ENCODE results near the gene CHPF2.
A peak's percentile ranks its signal among the peaks of the same experiment; 100 is the strongest.

Gene CHPF2

DNA sequence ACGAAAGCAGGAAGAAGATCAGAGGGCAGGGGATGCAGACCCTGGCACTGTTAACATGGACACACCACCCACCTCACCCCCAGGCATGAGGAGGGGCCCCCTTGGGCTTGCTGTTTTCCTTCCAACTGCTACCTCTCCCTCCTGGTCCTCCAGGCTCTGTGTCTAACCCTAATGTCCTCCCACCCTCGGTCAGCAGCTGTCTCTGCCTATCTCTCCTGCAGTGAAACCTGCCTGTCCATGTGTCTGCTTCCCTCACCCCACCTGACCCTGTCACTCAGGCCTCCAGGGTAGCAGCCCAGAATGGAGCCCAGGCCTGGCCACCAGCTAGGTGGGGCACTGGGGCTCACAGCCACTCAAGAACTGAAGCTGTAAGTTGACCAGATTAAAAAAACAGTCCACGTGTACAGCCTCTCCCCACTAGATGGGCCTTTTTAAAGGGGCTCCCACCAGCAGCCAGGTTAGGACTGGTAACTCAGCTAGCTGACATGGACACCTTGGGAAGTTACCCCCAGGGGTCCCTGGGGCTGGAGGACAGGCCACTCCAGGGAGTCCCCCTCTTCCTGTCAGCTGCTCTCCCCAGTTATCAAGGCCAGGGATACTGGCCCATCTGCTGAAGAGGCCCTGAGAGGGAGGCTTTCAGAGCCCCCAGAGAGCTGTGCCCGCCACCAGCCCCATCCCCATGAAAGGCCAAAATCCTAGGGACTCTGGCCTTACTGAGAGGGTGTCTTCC lies 14.7 kb downstream of the CHPF2 start:
- no peak for DNase-seq

- no peak for DNase-seq
Observed at GRCh38 chr7:151247611-151248345, 15.5 kb downstream of the CHPF2 start.

- DNase-seq: peak in 1 of 2 donors; percentile 35
Observed at GRCh38 chr7:151248346-151249033, 16.2 kb downstream of the CHPF2 start, which contains the start of gene SMARCD3. Gene SMARCD3 (minus strand): TSS chr7:151248694. CDS start chr7:151248562, 132 bp downstream.

GRCh38 chr7:151249034-151249731 lies 16.9 kb downstream of the CHPF2 start:
- DNase-seq: peak; percentile 18 to 34

DNA sequence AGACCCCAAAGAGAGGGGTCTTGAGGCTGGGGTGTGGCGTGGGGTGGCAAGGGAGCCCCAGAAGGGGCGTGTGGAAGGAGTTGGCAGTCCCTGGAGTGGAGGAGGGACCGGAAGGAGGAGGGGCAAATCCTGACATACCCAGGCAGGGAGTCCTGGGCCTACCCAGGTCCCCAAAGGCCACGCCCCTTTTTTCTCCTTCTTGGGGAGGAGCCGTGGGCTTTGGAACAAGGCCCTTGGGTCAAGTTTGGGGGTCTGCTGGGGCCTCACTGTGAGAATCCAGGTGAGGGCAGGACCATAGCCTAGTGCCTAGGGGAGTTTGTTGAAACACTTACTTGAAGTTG lies 17.4 kb downstream of the CHPF2 start:
- no peak for DNase-seq

GRCh38 chr7:151250181-151251132 lies 18.2 kb downstream of the CHPF2 start:
- DNase-seq: no peak

DNA sequence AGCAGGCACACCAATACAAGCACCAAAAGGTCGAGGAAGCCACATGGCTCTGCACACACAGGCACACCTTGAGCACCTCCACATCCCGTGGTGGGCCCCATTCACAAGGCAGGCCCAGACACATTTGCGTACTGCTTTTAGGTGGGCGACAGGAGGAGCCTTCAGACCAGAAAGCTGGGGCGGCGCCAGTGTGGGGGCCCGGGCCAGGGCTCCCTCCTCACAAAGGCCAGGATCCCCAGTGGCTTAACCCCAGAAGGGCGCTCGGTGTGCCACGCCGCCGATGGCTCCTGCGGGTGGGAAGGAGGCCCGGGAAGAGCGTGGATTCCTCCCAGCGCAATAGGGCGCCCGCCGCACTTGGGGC lies 19.0 kb downstream of the CHPF2 start:
- DNase-seq: no peak

DNA sequence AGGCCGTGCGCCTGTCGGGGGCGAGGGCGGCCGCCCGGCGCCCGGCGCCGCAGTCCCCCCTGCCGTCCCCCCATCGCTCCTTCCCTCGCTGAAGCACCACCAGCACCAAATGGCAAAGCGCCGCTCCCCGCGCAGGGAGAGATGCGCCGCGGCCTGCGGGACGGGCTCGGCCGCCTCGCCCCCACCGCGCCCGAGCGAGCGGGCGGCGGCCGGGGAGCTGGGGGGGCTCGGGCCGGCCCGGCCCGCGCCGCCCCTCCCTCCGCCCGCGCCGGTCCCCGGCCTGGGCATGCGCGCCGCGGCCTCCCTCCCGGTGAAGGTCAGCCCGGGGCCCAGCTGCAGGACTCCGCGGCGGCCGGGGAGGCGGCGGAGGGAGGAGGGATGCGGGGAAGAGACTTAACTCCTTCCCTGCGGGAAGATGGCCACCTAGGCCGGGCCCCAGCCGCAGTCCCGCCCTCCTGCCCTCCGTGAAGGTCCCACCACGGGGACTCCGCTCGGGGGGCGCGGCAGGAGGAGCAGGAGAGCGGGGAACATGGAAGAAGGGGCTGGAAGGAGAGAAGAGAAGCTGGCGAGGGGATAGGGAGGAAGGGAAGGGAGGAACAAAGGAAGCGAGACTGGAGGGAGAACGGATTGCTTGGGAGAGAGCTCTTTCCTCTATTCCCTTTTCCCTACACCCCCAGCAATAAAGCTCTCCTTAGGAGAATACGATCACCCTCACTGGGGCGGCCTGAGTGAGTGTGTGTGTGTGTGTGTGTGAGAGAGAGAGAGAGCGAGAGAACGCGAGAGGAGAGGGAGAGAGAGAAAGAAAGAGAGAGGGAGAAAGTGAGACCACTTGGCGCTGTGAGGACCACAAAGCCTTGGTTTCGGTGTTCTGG lies 19.6 kb downstream of the CHPF2 start:
- DNase-seq: peak in 1 of 2 donors; percentile 36

DNA sequence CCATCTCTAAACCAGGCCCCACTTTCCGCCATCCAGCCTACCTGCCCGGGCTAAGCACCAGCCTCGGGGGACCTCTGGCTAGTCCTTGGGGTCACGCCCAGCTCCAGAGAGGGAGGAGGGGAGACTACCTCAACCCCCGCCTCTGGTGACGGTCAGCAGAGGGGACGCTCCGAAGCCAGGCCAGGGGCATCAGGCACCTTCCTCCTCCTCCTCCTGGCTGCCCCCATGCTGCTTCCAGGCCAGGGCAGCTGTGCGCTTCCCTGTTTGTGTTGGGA lies 20.2 kb downstream of the CHPF2 start:
- no peak for DNase-seq

DNA sequence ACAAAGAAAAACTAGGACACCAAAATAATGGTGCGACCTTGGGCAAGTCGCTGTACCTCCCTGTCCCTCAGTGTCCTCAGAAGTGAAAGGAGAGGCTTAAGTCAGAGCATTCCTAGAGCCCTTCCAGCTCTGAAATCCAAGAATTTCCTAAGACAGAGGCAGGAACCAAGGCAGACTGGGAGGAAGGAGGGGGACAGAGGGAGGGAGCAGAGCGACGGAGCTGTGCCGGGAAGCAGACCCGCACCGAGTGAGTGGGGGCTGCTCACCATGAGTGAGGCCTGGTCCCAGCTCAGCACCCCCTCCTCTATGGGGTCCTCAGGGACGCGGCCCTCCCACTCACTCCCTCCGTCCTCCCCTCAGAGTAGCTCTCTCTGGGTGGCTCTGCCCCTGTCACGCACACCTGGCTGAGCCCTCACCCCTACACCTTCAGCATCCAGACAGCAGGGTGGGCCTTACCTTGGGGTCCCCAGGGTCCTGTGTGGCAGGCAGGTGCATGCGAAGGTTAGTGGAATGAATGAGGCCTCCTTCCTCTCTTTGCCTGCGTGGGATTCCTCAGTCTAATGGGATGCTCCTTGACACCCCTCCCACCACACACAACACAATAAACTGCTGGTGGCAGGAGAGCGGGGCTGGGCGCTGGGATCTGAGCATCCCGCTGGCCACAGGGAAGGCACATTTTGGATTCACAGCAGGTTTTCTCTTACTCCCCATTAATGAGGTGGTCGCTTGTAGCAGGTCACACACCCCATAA lies 20.9 kb downstream of the CHPF2 start:
- no peak for DNase-seq

DNA sequence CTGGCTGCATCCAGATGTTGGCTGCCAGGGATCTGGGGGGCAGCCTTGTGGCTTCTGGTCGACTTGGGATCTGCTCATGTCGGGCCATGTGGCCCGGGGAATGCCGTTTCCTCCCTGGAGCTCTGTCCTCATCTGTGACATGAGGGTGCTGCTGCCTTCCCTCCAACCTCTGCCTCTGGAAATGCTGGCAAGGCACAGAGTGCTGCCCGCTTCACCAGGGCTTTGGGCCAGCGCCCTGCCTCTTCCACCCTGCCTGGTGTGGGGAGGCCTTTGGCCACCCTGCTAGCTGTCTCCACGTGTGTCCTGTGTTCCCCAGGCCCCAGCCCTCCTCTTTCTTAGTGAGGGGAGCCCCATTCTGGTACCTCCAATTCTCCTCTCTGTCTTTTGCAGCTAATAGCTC lies 22.0 kb downstream of the CHPF2 start:
- no peak for DNase-seq

DNA sequence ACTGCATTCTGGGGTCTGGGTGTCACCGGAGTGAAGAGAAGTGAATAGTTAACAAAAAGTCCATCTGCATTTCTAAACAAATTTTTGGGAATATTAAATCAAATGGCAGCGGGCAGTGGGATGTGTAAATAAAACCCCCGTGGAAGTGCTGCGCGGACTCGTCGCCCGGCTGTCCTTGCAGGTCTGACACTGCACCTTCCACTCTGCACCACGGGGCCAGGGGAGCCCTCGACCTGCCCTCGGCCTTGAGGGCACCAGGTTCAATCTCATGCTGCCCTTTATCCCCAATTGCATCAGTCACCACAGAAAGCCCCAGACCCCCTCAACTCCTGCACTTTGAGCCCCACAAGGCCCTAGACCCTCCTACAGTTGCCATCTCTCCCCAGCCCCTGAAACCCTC lies 22.6 kb downstream of the CHPF2 start:
- DNase-seq: no peak

DNA sequence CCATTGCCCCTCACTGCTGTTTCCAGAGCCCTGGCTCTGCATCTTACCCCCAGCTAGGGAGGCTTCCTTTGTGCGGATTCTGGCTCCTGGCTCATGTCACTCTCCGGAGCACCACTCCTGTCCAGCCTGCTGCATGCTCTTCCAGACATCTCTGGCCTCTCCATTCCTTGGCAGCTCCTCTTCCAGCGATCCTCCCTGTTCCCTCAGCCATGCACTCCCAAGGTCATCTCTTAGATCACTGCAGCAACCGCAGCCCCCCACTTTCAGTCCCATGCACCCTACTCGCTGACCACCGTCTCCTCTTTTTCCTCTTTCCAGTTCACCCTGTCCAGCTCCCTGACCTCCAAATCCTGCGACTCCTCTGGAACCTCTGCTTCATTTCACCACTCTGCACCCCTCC lies 23.1 kb downstream of the CHPF2 start:
- no peak for DNase-seq

DNA sequence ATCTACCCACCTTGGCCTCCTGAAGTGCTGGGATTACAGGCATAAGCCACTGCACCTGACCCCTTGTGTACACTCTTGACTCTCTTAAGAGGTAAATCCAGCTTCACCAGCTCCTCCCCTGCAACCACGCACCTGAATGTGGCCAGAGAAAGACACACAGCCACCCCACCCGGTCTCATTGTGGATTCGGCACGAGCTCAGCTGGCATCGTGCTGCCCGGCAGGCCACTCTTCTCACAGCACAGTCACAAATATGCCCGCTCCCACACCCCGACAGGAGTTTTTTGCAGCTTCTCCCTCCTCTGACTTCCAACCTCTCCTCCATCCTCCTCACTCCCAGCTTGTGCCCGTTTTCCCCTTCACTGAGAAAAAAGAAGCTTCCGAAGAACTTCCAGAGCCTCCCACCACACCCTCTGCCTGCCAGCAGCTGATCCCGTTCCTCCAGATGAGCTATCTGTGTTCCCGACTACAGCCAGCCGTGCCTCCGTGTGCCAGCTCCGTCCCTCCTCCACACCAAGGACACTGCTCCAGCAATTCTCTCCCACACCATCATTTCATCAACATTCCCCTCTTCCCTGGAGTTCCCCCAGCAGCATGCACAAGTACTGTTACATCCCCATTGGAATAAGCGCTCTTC lies 24.2 kb downstream of the CHPF2 start:
- DNase-seq: no peak

- DNase-seq: no peak
Observed at GRCh38 chr7:151257990-151258389, 25.7 kb downstream of the CHPF2 start.

GRCh38 chr7:151260471-151260870 lies 28.2 kb downstream of the CHPF2 start:
- no peak for DNase-seq

DNA sequence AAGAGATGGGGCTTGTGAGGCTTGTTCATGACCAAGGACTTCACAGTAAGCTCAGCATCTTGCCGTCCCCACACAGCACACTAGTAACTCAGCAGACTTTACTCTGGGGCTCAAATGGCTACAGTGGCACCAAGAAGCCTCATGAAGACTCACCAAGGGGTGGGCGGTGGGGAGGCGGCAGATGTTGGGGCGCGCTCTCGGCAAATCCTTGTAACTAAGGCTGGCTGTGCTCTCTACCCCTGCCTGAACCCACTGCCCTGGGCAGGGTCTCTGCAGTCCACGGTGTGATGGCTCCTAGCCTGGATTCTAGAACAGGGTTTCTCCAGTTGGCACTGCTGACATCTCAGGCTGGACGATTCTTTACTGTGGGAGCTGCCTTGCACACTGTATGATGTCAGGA lies 28.6 kb downstream of the CHPF2 start:
- no peak for DNase-seq

GRCh38 chr7:151261529-151261928 lies 29.2 kb downstream of the CHPF2 start:
- no peak for DNase-seq

- DNase-seq: no peak
Observed at GRCh38 chr7:151264615-151265014, 32.3 kb downstream of the CHPF2 start.

DNA sequence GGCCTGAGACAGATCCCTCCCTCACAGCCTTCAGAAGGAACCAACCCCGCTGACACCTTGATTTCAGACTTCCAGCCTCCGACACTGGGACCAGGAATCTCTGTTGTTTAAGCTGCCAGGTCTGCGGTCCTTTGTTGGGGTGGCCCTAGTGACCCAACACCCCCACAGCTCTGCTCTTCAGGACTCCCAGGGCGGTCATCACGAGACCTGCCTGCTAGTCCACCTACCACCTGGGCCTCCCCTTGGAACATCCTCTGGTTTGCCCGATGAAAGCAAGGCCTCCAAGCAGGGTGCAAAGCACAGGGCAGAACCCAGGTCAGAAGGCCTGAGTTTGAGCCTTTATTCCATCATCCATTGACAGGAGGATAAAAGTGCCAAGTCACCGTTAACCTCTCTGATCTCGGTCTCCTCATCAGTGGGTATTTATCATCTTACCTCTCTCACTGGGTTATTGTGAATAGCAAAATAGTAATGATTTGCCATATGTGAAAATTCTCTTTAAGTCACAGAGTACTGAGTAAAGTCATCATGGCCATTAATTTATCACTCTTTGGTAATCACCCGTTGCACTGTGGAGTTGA lies 33.2 kb downstream of the CHPF2 start:
- DNase-seq: no peak
